CD14-positive monocyte (primary cell): ENCODE results near the gene DRC1. TPM values are rescaled to one million over a fixed set of nuclear protein-coding genes. Genes with fewer than 3 reads are reported as not detected.

Experiments
- DNase-seq, 3 donors: peaks; one replicate each; pipeline ENCODE4 v3.0.0-alpha.2; 2011 to 2022
- H2AFZ ChIP-seq: 2 replicates; pipeline ENCODE4 v1.6.0; 2012; ENCODE audit warnings: mild to moderate bottlenecking, low read depth, low read length, inconsistent platforms; ENCODE audit not compliant: insufficient read depth, poor library complexity, severe bottlenecking
- H3K27ac ChIP-seq, 2 donors: 1 replicate in 1 of 2; 2 replicates in 1 of 2; pipeline ENCODE4 v1.5.1; 2012 to 2013; ENCODE audit warnings: low read length in 2 of 2, control low read depth in 1 of 2, inconsistent platforms in 1 of 2, low read depth in 1 of 2, mild to moderate bottlenecking in 1 of 2
- H3K27me3 ChIP-seq, 2 donors: one replicate each; pipeline versions ENCODE4 v1.6.0 to v1.6.1; 2011 to 2013; ENCODE audit warnings: low read length in 2 of 2; ENCODE audit not compliant: control insufficient read depth in 2 of 2, insufficient read depth in 2 of 2
- H3K36me3 ChIP-seq, 2 donors: replicated peaks in 1 of 2; 1 replicate in 1 of 2; 2 replicates in 1 of 2; pipeline versions ENCODE4 v1.5.1 to v1.6.1; 2012 to 2013; ENCODE audit warnings: low read length in 2 of 2, control low read depth in 1 of 2, inconsistent platforms in 1 of 2, mild to moderate bottlenecking in 1 of 2; ENCODE audit not compliant: insufficient read depth in 2 of 2, control insufficient read depth in 1 of 2
- H3K4me1 ChIP-seq, 2 donors: 1 replicate in 1 of 2; 2 replicates in 1 of 2; pipeline versions ENCODE4 v1.5.1 to v1.6.1; 2012 to 2013; ENCODE audit warnings: low read length in 2 of 2, control low read depth in 1 of 2, inconsistent platforms in 1 of 2, mild to moderate bottlenecking in 1 of 2, moderate library complexity in 1 of 2; ENCODE audit not compliant: insufficient read depth in 2 of 2, control insufficient read depth in 1 of 2
- H3K4me2 ChIP-seq: replicated peaks from 2 replicates; pipeline ENCODE3; 2012; ENCODE audit warnings: low read length, moderate library complexity, mild to moderate bottlenecking; ENCODE audit not compliant: poor library complexity, severe bottlenecking; ENCODE audit errors: extremely low read depth
- H3K4me3 ChIP-seq, 3 experiments: fragments of 200-600 bp in 1 of 3; sonication (generic) in 1 of 3; replicated peaks in 1 of 3; 1 replicate in 2 of 3; 2 replicates in 1 of 3; pipeline ENCODE4 v1.5.1; 2011 to 2013; ENCODE audit warnings: low read length in 3 of 3, mild to moderate bottlenecking in 3 of 3, control low read depth in 2 of 3, low read depth in 2 of 3, inconsistent platforms in 1 of 3, moderate library complexity in 1 of 3
- H3K79me2 ChIP-seq: 2 replicates; pipeline ENCODE4 v1.6.0; 2012; ENCODE audit warnings: mild to moderate bottlenecking, control low read depth, inconsistent platforms, low read length, moderate library complexity; ENCODE audit not compliant: insufficient read depth
- H3K9ac ChIP-seq: 2 replicates; pipeline ENCODE4 v1.6.0; 2017; ENCODE audit warnings: low read length, mild to moderate bottlenecking; ENCODE audit not compliant: insufficient read depth, poor library complexity, severe bottlenecking
- H3K9me3 ChIP-seq, 2 donors: replicated peaks in 1 of 2; 1 replicate in 1 of 2; 2 replicates in 1 of 2; pipeline versions ENCODE4 v1.5.1 to v1.6.1; 2012 to 2013; ENCODE audit warnings: low read length in 2 of 2, control low read depth in 1 of 2; ENCODE audit not compliant: control insufficient read depth in 1 of 2, insufficient read depth in 1 of 2
- H4K20me1 ChIP-seq: 2 replicates; pipeline ENCODE4 v1.6.0; 2012; ENCODE audit warnings: mild to moderate bottlenecking, low read length, control low read depth, moderate library complexity; ENCODE audit not compliant: insufficient read depth
- H3K27ac Mint-ChIP-seq, 7 donors: one replicate each; pipeline ENCODE4 v1.8.0; 2020; ENCODE audit warnings: mild to moderate bottlenecking in 7 of 7, mixed read lengths in 7 of 7, moderate library complexity in 6 of 7, inconsistent platforms in 2 of 7
- H3K27me3 Mint-ChIP-seq, 3 donors: one replicate each; pipeline ENCODE4 v1.8.0; 2021 to 2022; ENCODE audit warnings: low read depth in 3 of 3, mild to moderate bottlenecking in 3 of 3, mixed read lengths in 3 of 3, moderate library complexity in 3 of 3, inconsistent platforms in 1 of 3
- H3K36me3 Mint-ChIP-seq, 2 donors: one replicate each; pipeline ENCODE4 v1.8.0; 2020; ENCODE audit warnings: mixed read lengths in 2 of 2, inconsistent platforms in 1 of 2, mild to moderate bottlenecking in 1 of 2
- H3K4me1 Mint-ChIP-seq: one replicate; pipeline ENCODE4 v1.8.0; 2020; ENCODE audit warnings: mild to moderate bottlenecking, mixed read lengths
- H3K4me3 Mint-ChIP-seq, 2 donors: one replicate each; pipeline ENCODE4 v1.8.0; 2020; ENCODE audit warnings: mild to moderate bottlenecking in 2 of 2, mixed read lengths in 2 of 2, moderate library complexity in 1 of 2
- H3K9me3 Mint-ChIP-seq, 7 donors: one replicate each; pipeline ENCODE4 v1.8.0; 2020 to 2022; ENCODE audit warnings: mixed read lengths in 7 of 7, mild to moderate bottlenecking in 6 of 7, moderate library complexity in 6 of 7, inconsistent platforms in 2 of 7
- CTCF ChIP-seq: fragments of 200-600 bp; IDR thresholded peaks from one replicate; pipeline ENCODE4 v1.8.0; 2022; ENCODE audit warnings: antibody characterized with exemption, mild to moderate bottlenecking
- WGBS: methylation state at CpG from one replicate; pipeline ENCODE4 v1.1.5; 2013; ENCODE audit warnings: missing lambda C conversion rate; ENCODE audit not compliant: insufficient coverage; 5-methylcytosine and 5-hydroxymethylcytosine counted together
- intact Hi-C, 2 donors: fragments of 100-400 bp; cut with micrococcal nuclease; formaldehyde crosslinking; loops; one replicate each; pipeline versions ENCODE4 v1.15.0 to v1.15.1; 2023
- polyA plus RNA-seq, 3 donors: library from polyadenylated mRNA; depleted of rRNA in 1 of 3; unstranded in 2 of 3; stranded (reverse) in 1 of 3; fragments of 300-500 nt in 2 of 3; fragments of >200 nt in 1 of 3; fragmentation: Illumina TruSeq in 2 of 3; gene quantifications; 1 replicate in 2 of 3; 2 replicates in 1 of 3; pipeline ENCODE4 v1.2.3, GENCODE V29; 2012 to 2021

The DRC1 gene
- polyA plus RNA-seq, 3 donors = not detected

- peaks cover 23 to 28% of the 10 kb centered on the region in 2 donors for H3K36me3 Mint-ChIP-seq
- TF ChIP-seq CTCF = no peak
- no peak overlapping the region for H3K27ac Mint-ChIP-seq
- Histone ChIP-seq H3K4me2 (no peak overlapping the region), H3K9me3 (no peaks in the 10 kb centered on the region), H3K79me2 (peaks cover 51% of the 10 kb centered on the region), H3K4me3 (no peak overlapping the region), H3K4me1 (no peaks in the 10 kb centered on the region), H3K9ac (no peak overlapping the region), H2AFZ (no peak overlapping the region), H4K20me1 (peaks cover 16% of the 10 kb centered on the region), H3K27ac (no peak overlapping the region), H3K27me3 (no peaks in the 10 kb centered on the region), H3K36me3 (peaks cover 26 to 33% of the 10 kb centered on the region in 2 donors)
- intact Hi-C loops = no loop called here
- 100% methylated on average over 2 of the region's 4 CpGs for WGBS
- DNase-seq = no peak
- no peaks in the 10 kb centered on the region for H3K27me3 Mint-ChIP-seq
- no peaks in the 10 kb centered on the region for H3K9me3 Mint-ChIP-seq
- H3K4me3 Mint-ChIP-seq = no peak overlapping the region
- no peaks in the 10 kb centered on the region for H3K4me1 Mint-ChIP-seq
These were observed 38.4 kb upstream of the DRC1 start for GRCh38 chr2:26363323-26363722.

GRCh38 chr2:26363958-26364357, 37.8 kb upstream of the DRC1 start:
- no peak overlapping the region for H3K9ac ChIP-seq
- intact Hi-C loops = no loop called here
- no CpG with 5 or more reads among the region's 3 CpGs for WGBS
- Mint-ChIP-seq H3K27me3 (no peaks in the 10 kb centered on the region), H3K36me3 (peaks cover 25 to 31% of the 10 kb centered on the region in 2 donors), H3K4me1 (no peaks in the 10 kb centered on the region), H3K9me3 (no peaks in the 10 kb centered on the region), H3K27ac (no peak overlapping the region), H3K4me3 (no peak overlapping the region)
- peaks cover 44% of the 10 kb centered on the region for H3K79me2 ChIP-seq
- no peak for DNase-seq
- H2AFZ ChIP-seq = no peak overlapping the region
- H3K27ac ChIP-seq = no peak overlapping the region
- peaks cover 12% of the 10 kb centered on the region for H4K20me1 ChIP-seq
- no peaks in the 10 kb centered on the region for H3K4me1 ChIP-seq
- no peak overlapping the region for H3K4me3 ChIP-seq
- H3K9me3 ChIP-seq = no peaks in the 10 kb centered on the region
- H3K36me3 ChIP-seq = peaks cover 28 to 37% of the 10 kb centered on the region in 2 donors
- TF ChIP-seq CTCF = no peak
- no peak overlapping the region for H3K4me2 ChIP-seq
- no peaks in the 10 kb centered on the region for H3K27me3 ChIP-seq
